Nephron (organoid): Measurements from ENCODE around the gene DUSP15.

ENCODE experiments used
- H3K27ac Mint-ChIP-seq, 3 experiments: 2 replicates each; pipeline ENCODE4 v1.8.0; 2020; ENCODE audit warnings: mixed read lengths in 3 of 3, mild to moderate bottlenecking in 2 of 3, moderate library complexity in 1 of 3
- H3K27me3 Mint-ChIP-seq: 2 replicates; pipeline ENCODE4 v1.8.0; 2021; ENCODE audit warnings: low read depth, mild to moderate bottlenecking, moderate library complexity, mixed read lengths
- H3K36me3 Mint-ChIP-seq: 2 replicates; pipeline ENCODE4 v1.8.0; 2020; ENCODE audit warnings: low read depth, mixed read lengths
- H3K4me1 Mint-ChIP-seq: 2 replicates; pipeline ENCODE4 v1.8.0; 2020; ENCODE audit warnings: mixed read lengths
- H3K4me3 Mint-ChIP-seq, 3 experiments: 2 replicates each; pipeline ENCODE4 v1.8.0; 2020; ENCODE audit warnings: mild to moderate bottlenecking in 3 of 3, mixed read lengths in 3 of 3, moderate library complexity in 2 of 3
- H3K9me3 Mint-ChIP-seq: 2 replicates; pipeline ENCODE4 v1.8.0; 2020; ENCODE audit warnings: mixed read lengths
- TF ChIP-seq, protein P1 (sequence below), 3 experiments: fragments of 200-600 bp; sonication (generic); IDR thresholded peaks; one replicate each; pipeline ENCODE4 v1.5.0; 2021; ENCODE audit warnings: antibody characterized with exemption in 3 of 3; ENCODE audit not compliant: unreplicated experiment in 3 of 3

Gene DUSP15

DNA sequence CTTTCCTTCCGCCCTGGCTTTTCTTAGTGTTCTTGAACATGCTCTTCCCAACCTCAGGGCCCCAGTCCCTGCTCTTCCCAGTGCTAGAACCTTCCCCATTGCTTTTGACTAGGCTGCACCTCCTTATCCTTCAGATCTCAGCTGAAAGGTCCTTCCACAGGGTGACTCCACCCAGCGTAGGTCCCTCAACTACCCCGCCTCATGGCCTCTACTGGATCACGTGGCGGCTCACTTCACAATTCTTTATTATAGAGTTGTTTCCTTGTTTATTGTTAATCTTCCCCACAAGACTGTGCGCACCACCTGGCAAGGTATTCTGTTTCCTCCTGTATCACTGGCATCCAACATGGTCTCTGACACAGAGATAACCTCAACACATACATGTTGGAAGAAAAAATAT lies 31.3 kb upstream of the DUSP15 start:
- Mint-ChIP-seq H3K27ac (no peak overlapping the region), H3K36me3 (no peaks in the 10 kb centered on the region), H3K4me1 (no peaks in the 10 kb centered on the region), H3K9me3 (no peaks in the 10 kb centered on the region), H3K27me3 (no peaks in the 10 kb centered on the region), H3K4me3 (no peak overlapping the region)
- TF ChIP-seq, protein P1, sequence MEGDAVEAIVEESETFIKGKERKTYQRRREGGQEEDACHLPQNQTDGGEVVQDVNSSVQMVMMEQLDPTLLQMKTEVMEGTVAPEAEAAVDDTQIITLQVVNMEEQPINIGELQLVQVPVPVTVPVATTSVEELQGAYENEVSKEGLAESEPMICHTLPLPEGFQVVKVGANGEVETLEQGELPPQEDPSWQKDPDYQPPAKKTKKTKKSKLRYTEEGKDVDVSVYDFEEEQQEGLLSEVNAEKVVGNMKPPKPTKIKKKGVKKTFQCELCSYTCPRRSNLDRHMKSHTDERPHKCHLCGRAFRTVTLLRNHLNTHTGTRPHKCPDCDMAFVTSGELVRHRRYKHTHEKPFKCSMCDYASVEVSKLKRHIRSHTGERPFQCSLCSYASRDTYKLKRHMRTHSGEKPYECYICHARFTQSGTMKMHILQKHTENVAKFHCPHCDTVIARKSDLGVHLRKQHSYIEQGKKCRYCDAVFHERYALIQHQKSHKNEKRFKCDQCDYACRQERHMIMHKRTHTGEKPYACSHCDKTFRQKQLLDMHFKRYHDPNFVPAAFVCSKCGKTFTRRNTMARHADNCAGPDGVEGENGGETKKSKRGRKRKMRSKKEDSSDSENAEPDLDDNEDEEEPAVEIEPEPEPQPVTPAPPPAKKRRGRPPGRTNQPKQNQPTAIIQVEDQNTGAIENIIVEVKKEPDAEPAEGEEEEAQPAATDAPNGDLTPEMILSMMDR (IDR thresholded peaks at IDR 0.05; ENCODE audit: unreplicated experiment in 3 of 3) = no peak

DNA sequence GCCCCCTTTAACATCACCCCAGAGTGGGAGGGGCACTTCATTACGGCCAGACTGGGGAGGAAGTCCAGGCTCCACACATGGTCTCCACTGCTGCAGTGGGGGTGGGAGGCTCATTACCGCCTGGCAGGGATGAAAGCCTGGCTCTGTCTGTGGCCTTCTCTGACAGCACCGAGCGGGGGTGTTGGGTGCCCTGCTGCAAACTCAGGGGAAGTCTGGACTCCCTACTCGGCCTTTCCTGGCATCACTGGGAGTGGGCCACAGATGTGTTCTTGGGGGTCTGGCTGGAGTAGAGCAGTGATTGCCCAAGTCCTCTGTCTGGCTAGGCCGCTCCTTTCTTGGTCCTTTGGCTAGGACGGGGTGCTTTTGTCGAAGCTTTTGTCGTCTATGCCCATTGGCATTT lies 27.2 kb upstream of the DUSP15 start:
- Mint-ChIP-seq H3K27me3 (no peaks in the 10 kb centered on the region), H3K4me3 (no peak overlapping the region), H3K9me3 (peaks cover 5% of the 10 kb centered on the region), H3K27ac (no peak overlapping the region), H3K36me3 (no peaks in the 10 kb centered on the region), H3K4me1 (no peaks in the 10 kb centered on the region)
- TF ChIP-seq, protein P1 (IDR thresholded peaks at IDR 0.05; ENCODE audit: unreplicated experiment in 3 of 3) = no peak

DNA sequence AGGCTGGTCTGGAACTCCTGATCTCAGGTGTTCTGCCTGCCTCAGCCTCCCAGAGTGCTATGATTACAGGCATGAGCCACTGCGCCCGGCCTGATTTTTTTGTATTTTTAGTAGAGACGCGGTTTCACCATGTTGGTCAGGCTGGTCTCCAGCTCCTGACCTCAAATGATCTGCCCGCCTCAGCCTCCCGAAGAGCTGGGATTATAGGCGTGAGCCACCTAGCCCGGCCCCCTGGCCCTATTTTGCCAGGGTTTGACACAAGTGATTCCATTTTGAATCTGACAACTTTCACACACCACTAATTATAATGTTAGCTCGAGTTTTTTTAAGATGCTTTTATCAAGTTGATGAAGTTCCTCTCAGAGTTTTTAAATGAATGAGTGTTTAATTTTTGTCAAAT lies 25.7 kb upstream of the DUSP15 start:
- H3K27ac Mint-ChIP-seq = no peak overlapping the region
- TF ChIP-seq, protein P1 (IDR thresholded peaks at IDR 0.05; ENCODE audit: unreplicated experiment in 3 of 3) = no peak
- H3K36me3 Mint-ChIP-seq = no peaks in the 10 kb centered on the region
- no peaks in the 10 kb centered on the region for H3K4me1 Mint-ChIP-seq
- peaks cover 5% of the 10 kb centered on the region for H3K9me3 Mint-ChIP-seq
- H3K27me3 Mint-ChIP-seq = no peaks in the 10 kb centered on the region
- H3K4me3 Mint-ChIP-seq = no peak overlapping the region

DNA sequence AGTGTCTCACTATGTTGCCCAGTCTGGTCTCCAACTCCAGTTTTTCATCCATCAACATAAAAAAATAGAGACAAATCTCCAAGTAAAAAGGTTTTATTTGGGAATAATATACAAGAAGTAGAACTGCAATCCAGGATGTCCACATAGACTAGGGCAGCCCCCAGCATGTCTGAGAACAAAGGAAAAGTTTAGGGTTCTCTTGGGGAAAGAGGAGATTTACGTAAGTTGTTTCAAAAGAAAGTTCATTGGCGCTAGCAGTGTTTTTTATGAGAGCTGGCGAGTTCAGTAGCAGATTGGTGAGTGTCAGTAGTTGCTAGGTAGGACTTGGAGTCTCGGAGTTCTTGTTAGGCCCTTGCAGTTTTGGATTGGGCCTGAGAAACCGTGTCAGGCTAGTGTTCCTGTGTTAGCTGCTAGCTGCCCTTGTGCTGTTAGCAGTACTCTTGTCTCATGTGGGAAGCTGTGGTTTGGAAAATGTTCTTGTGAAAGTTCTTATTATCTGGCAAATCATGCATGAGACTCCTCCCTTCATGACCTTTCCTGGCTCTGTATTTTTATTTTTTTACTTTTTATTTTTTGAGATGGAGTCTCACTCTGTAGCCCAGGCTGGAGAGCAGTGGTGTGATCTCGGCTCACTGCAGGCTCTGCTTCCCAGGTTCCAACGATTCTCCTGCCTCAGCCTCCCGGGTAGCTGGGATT lies 24.8 kb upstream of the DUSP15 start:
- no peaks in the 10 kb centered on the region for H3K36me3 Mint-ChIP-seq
- H3K27me3 Mint-ChIP-seq = no peaks in the 10 kb centered on the region
- H3K4me3 Mint-ChIP-seq = no peak overlapping the region
- TF ChIP-seq, protein P1 (IDR thresholded peaks at IDR 0.05; ENCODE audit: unreplicated experiment in 3 of 3) = no peak
- no peaks in the 10 kb centered on the region for H3K4me1 Mint-ChIP-seq
- H3K9me3 Mint-ChIP-seq = peaks cover 5% of the 10 kb centered on the region
- peak overlapping the region in 1 of 3 experiments; percentile 41 for H3K27ac Mint-ChIP-seq

DNA sequence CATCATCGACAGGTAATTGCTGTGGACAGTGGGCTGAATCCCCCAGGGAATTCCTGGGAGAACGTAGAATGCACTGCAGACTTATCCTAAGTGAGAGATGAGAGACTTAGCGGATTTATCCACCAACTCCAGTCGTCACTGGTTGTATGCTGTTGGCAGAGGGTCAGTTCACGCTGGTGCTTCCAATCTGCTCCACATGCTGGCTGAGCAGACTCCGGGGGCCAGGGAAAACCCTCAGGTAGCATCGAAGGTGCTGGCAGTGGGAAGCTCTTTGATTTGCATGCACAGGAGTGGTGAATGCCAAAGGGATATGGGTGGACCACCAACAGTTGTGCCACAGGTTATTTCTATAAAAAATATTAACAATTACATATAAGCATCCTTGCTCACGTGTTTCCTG lies 20.3 kb upstream of the DUSP15 start:
- Mint-ChIP-seq H3K27ac (no peak overlapping the region), H3K9me3 (peaks cover 5% of the 10 kb centered on the region), H3K27me3 (peaks cover 4% of the 10 kb centered on the region), H3K4me3 (no peak overlapping the region), H3K4me1 (no peaks in the 10 kb centered on the region), H3K36me3 (no peaks in the 10 kb centered on the region)
- TF ChIP-seq, protein P1 (IDR thresholded peaks at IDR 0.05; ENCODE audit: unreplicated experiment in 3 of 3) = no peak

DNA sequence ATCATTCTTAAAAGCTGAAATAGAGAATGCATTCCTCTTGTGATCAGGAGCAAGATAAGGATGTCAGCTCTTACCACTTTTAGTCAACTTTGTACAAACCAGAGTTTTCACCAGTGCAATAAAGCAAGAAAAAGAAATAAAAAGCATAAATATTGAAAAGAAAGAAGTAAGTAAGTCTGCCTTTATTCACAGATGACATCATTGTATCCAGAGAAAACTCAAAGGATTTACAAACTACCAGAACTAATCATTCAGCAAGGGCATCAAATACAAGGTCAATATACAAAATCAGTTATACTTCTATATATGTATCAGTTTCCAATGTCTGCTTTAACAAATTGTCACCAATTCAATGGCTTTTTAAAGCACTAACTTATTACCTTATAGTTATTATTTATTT lies 13.5 kb upstream of the DUSP15 start:
- no peak overlapping the region for H3K27ac Mint-ChIP-seq
- TF ChIP-seq, protein P1 (IDR thresholded peaks at IDR 0.05; ENCODE audit: unreplicated experiment in 3 of 3) = no peak
- H3K36me3 Mint-ChIP-seq = no peaks in the 10 kb centered on the region
- peaks cover 4% of the 10 kb centered on the region for H3K27me3 Mint-ChIP-seq
- no peak overlapping the region for H3K4me3 Mint-ChIP-seq
- no peaks in the 10 kb centered on the region for H3K9me3 Mint-ChIP-seq
- H3K4me1 Mint-ChIP-seq = peaks cover 6% of the 10 kb centered on the region
